ENCODE data around the gene RNU4-1. TPM values are rescaled to one million over a fixed set of nuclear protein-coding genes. Genes with fewer than 3 reads are reported as not detected.

The RNU4-1 gene
- total and polyA plus RNA-seq, 9 of the 15 experiments (the other 6 are each of a cell fraction or from before 2014, with no cell fraction given), result under 0.01 to 19,719 (median 3,563) TPM; not detected in 4

DNA sequence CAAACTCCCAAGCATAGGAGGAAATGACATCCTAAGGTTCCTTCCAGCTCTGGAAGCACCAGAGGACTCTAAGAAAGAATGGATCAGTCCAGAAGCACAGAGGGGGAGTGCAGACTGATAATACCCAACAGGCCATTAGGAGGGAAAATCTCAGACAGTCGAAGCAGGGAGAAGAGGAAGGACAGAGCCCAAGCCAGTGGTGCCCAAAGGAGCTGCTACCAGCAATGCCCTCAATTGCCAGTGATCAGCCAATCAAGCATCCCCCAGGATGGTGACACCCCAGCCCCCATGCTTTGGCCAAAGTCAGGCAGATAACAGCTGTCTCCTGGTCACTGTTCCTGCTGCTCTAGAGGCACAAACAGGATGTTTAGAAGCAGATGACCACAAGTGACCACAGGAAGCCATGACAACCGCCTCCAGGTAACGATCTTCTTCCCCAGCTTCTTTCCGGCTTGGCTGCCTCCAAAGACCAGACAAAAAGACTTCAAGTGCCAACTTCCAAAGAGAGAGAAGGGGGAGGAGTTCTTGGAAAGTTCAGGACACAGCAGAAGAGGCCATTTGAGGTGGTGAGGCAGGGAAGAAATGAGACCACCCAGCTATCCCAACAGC is 43.7 kb downstream of the RNU4-1 start (continued):
- peak in 1 of 2 experiments; percentile 20; a peak in 1 of 4 replicates for TF ChIP-seq KDM1A (IDR thresholded peaks at IDR 0.05)
- no peak for TF ChIP-seq GATAD2B (IDR thresholded peaks at IDR 0.05; ENCODE audit: borderline replicate concordance)
- TF ChIP-seq, protein P1, sequence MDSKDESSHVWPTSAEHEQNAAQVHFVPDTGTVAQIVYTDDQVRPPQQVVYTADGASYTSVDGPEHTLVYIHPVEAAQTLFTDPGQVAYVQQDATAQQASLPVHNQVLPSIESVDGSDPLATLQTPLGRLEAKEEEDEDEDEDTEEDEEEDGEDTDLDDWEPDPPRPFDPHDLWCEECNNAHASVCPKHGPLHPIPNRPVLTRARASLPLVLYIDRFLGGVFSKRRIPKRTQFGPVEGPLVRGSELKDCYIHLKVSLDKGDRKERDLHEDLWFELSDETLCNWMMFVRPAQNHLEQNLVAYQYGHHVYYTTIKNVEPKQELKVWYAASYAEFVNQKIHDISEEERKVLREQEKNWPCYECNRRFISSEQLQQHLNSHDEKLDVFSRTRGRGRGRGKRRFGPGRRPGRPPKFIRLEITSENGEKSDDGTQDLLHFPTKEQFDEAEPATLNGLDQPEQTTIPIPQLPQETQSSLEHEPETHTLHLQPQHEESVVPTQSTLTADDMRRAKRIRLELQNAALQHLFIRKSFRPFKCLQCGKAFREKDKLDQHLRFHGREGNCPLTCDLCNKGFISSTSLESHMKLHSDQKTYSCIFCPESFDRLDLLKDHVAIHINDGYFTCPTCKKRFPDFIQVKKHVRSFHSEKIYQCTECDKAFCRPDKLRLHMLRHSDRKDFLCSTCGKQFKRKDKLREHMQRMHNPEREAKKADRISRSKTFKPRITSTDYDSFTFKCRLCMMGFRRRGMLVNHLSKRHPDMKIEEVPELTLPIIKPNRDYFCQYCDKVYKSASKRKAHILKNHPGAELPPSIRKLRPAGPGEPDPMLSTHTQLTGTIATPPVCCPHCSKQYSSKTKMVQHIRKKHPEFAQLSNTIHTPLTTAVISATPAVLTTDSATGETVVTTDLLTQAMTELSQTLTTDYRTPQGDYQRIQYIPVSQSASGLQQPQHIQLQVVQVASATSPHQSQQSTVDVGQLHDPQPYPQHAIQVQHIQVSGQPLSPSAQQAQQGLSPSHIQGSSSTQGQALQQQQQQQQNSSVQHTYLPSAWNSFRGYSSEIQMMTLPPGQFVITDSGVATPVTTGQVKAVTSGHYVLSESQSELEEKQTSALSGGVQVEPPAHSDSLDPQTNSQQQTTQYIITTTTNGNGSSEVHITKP (IDR thresholded peaks at IDR 0.05; ENCODE audit: partially characterized antibody), result peak; percentile 91
- TF ChIP-seq GABPB1 (CRISPR knock-in tag; IDR thresholded peaks at IDR 0.05), result peak; percentile 56; the same call in 1 of the 2 replicates
- TF ChIP-seq ATF7 (IDR thresholded peaks at IDR 0.05), result peak; percentile 20; the same call in 1 of the 2 replicates
- TF ChIP-seq HDAC1 (IDR thresholded peaks at IDR 0.05), result 0 out of 4 replicates have a peak, but pooled peaks of 1 of the 2 experiments have one; percentile 15
- TF ChIP-seq MYC (IDR thresholded peaks at IDR 0.05; ENCODE audit: low read depth, low read length), result 0 out of 2 replicates have a peak, but pooled peaks have one; percentile 14
- TF ChIP-seq MYC (CRISPR knock-in tag; IDR thresholded peaks at IDR 0.05; ENCODE audit: borderline replicate concordance, low read depth), result no peak
- TF ChIP-seq CTBP1 (IDR thresholded peaks at IDR 0.05; ENCODE audit: borderline replicate concordance), result peak; percentile 92
- no peak for TF ChIP-seq NR2C2 (CRISPR knock-in tag; IDR thresholded peaks at IDR 0.05)
- TF ChIP-seq NR2C2 (tag; IDR thresholded peaks at IDR 0.05), result peak; percentile 24; the same call in 1 of the 2 replicates
- no peak for TF ChIP-seq KAT2B (IDR thresholded peaks at IDR 0.05; ENCODE audit: low read depth, low read length)
- TF ChIP-seq JUN (IDR thresholded peaks at IDR 0.05; ENCODE audit: borderline replicate concordance, low read depth, low read length), result no peak
- TF ChIP-seq JUN (CRISPR knock-in tag; IDR thresholded peaks at IDR 0.05; ENCODE audit: borderline replicate concordance), result no peak
- peak; percentile 21; the same call in 1 of the 2 replicates for TF ChIP-seq TEAD4 (IDR thresholded peaks at IDR 0.05; ENCODE audit: low read length)
- TF ChIP-seq TEAD4 (CRISPR knock-in tag; IDR thresholded peaks at IDR 0.05; ENCODE audit: borderline replicate concordance), result no peak
- TF ChIP-seq EP300 (IDR thresholded peaks at IDR 0.05; ENCODE audit: low read length), result peak; percentile 67
- peak; percentile 87 for TF ChIP-seq ETV1 (tag; conservative IDR thresholded peaks at IDR 0.05; ENCODE audit: low read depth)
- TF ChIP-seq FOXK2 (conservative IDR thresholded peaks at IDR 0.05 in 1 of 2, IDR thresholded peaks at IDR 0.05 in 1 of 2; ENCODE audit: low read depth in 2 of 2), result 0 out of 4 replicates have a peak, but pooled peaks of 1 of the 2 experiments have one; percentile 39
